Panc1 (cell line): ENCODE results near the gene OLIG2. TPM values are rescaled to one million over a fixed set of nuclear protein-coding genes. Genes with fewer than 3 reads are reported as not detected.

Experiments used
- ATAC-seq: fragments of 200-7000 bp; cut with Tn5 transposase; 2 replicates; pipeline ENCODE4 v1.9.1; 2020; ENCODE audit warnings: mild to moderate bottlenecking, moderate library complexity
- Bru-seq: library from RNA; stranded (reverse); fragments of 400-500 nt; gene quantifications from one replicate; lab custom pipeline; 2021; lab: Mats Ljungman, UMichigan
- BruChase-seq, 2 experiments: library from RNA; stranded (reverse); fragments of 400-500 nt; gene quantifications; one replicate each; lab custom pipeline; 2021; lab: Mats Ljungman, UMichigan
- BruUV-seq: library from RNA; stranded (reverse); fragments of 400-500 nt; replicated peaks from 2 replicates; lab custom pipeline; 2021; lab: Mats Ljungman, UMichigan
- CTCF ChIA-PET: fragments of 300-600 bp; sonication (Branson Sonifier 250); formaldehyde crosslinking; loops from one replicate; lab custom pipeline; 2022; ENCODE audit warnings: antibody characterized with exemption; lab: Charles Lee
- POLR2A ChIA-PET: fragments of 300-600 bp; sonication (Branson Sonifier 250); formaldehyde crosslinking; loops from one replicate; lab custom pipeline; 2022; ENCODE audit warnings: antibody characterized with exemption; lab: Charles Lee
- DNase-seq: peaks from one replicate; pipeline ENCODE4 v3.0.0-alpha.2; 2010; ENCODE audit warnings: low read depth, low spot score
- H3K27ac ChIP-seq: 2 replicates; pipeline ENCODE4 v1.5.1; 2011; ENCODE audit warnings: mild to moderate bottlenecking, low read length, inconsistent platforms
- H3K27me3 ChIP-seq: fragments of 200-500 bp; sonication (Bioruptor generic); 2 replicates; pipeline ENCODE4 v1.6.0; 2014; ENCODE audit warnings: low read length, inconsistent platforms; ENCODE audit not compliant: control insufficient read depth, insufficient read depth
- H3K36me3 ChIP-seq: fragments of 200-500 bp; sonication (Bioruptor generic); 2 replicates; pipeline ENCODE4 v1.5.1; 2014; ENCODE audit warnings: inconsistent platforms, mild to moderate bottlenecking, low read length, moderate library complexity; ENCODE audit not compliant: control insufficient read depth, insufficient read depth
- H3K4me1 ChIP-seq: 2 replicates; pipeline ENCODE4 v1.5.1; 2011; ENCODE audit warnings: inconsistent platforms, mild to moderate bottlenecking, low read length, moderate library complexity; ENCODE audit not compliant: control insufficient read depth, insufficient read depth
- H3K4me3 ChIP-seq, 2 experiments: 2 replicates each; pipeline ENCODE4 v1.5.1; 2011 to 2012; ENCODE audit warnings: low read depth in 2 of 2, low read length in 2 of 2, mild to moderate bottlenecking in 2 of 2, inconsistent platforms in 1 of 2, moderate library complexity in 1 of 2
- H3K9me3 ChIP-seq: fragments of 200-500 bp; sonication (Bioruptor generic); 2 replicates; pipeline ENCODE4 v1.5.1; 2014; ENCODE audit warnings: low read depth, mild to moderate bottlenecking, inconsistent platforms, low read length, moderate library complexity; ENCODE audit not compliant: control insufficient read depth, insufficient read depth
- CTCF ChIP-seq: fragments of 450-650 bp; IDR thresholded peaks from 2 replicates; pipeline ENCODE4 v1.5.1; 2017; ENCODE audit warnings: mild to moderate bottlenecking
- POLR2AphosphoS5 ChIP-seq: IDR thresholded peaks from 2 replicates; pipeline ENCODE4 v1.6.1; 2012; ENCODE audit warnings: mild to moderate bottlenecking, low read depth, low read length, moderate library complexity
- REST ChIP-seq, 2 experiments: IDR thresholded peaks; 2 replicates each; pipeline ENCODE4 v1.6.1; 2011 to 2012; ENCODE audit warnings: low read depth in 2 of 2, control low read depth in 1 of 2, low read length in 1 of 2, mild to moderate bottlenecking in 1 of 2, moderate library complexity in 1 of 2; ENCODE audit not compliant: insufficient read depth in 1 of 2
- SIN3A ChIP-seq: IDR thresholded peaks from 2 replicates; pipeline ENCODE4 v1.6.1; 2012; ENCODE audit warnings: low read depth, mild to moderate bottlenecking, low read length, moderate library complexity, borderline replicate concordance; ENCODE audit not compliant: insufficient read depth
- TCF7L2 ChIP-seq: IDR thresholded peaks from 2 replicates; pipeline ENCODE4 v1.6.1; 2011; ENCODE audit warnings: mild to moderate bottlenecking, low read depth, low read length, inconsistent platforms
- in situ Hi-C: cut with HindIII; loops from 2 replicates; pipeline ENCODE4 v1.10.0; 2016; ENCODE audit warnings: low sequenced_read_pairs, low pct_unique_long_range_greater_than_20kb
- intact Hi-C: fragments of 100-400 bp; cut with micrococcal nuclease; formaldehyde crosslinking; loops from one replicate; pipeline ENCODE4 v1.10.0; 2022; ENCODE audit not compliant: unreplicated experiment
- long read RNA-seq: library from polyadenylated mRNA; unstranded; transcript quantifications from one replicate; pipeline ENCODE4 v2.0.0, GENCODE V29; 2021; ENCODE audit not compliant: unreplicated experiment
- polyA plus RNA-seq: library from polyadenylated mRNA; unstranded; fragments of >200 nt; gene quantifications from one replicate; pipeline ENCODE4 v1.2.1, GENCODE V29; 2012; ENCODE audit warnings: missing spikeins; ENCODE audit not compliant: insufficient read length
- total RNA-seq: library from RNA; stranded (reverse); gene quantifications from one replicate; pipeline ENCODE4 v1.2.1, GENCODE V29; 2021; ENCODE audit not compliant: unreplicated experiment

OLIG2 gene
- total RNA-seq (not detected), Bru-seq, nascent RNA (not detected), BruChase-seq, experiment 1, labeled RNA remaining after a 2-hour chase (not detected), BruChase-seq, experiment 2, labeled RNA remaining after a 6-hour chase (not detected)
- polyA plus RNA-seq = not detected
- long read RNA-seq = 0 reads

GRCh38 chr21:33025489-33026442, at the start of gene OLIG2:
OLIG2 (plus strand) TSS chr21:33025935; CDS start chr21:33026863, 928 bp downstream.
- no peak within 1 kb of the TSS for H3K27ac ChIP-seq
- H3K9me3 ChIP-seq = no peaks in the 10 kb centered on the region
- H3K27me3 ChIP-seq = peaks cover 4% of the 10 kb centered on the region; the same call in 1 of the 2 replicates
- no peaks in the 10 kb centered on the region for H3K36me3 ChIP-seq
- no peak for TF ChIP-seq SIN3A
- no peak for TF ChIP-seq POLR2AphosphoS5
- no peak for TF ChIP-seq TCF7L2
- no peak for TF ChIP-seq CTCF
- TF ChIP-seq REST (IDR thresholded peaks at IDR 0.05; ENCODE audit: insufficient read depth in 1 of 2, low read depth in 2 of 2, low read length in 1 of 2) = no peak
- BruUV-seq = no TSS peak
- no peak within 1 kb of the TSS for H3K4me3 ChIP-seq
- H3K4me1 ChIP-seq = no peaks in the 10 kb centered on the region
- ATAC-seq = no peak
- CTCF ChIA-PET = interaction anchor here (0.5 kb wide), 1 partner anchor 356 kb away, joined by 7 read pairs; no protein-coding TSS in a partner anchor
- DNase-seq = no peak
- POLR2A ChIA-PET = interaction anchor here (0.5 kb wide), 1 partner anchor 380 kb away, joined by 8 read pairs; no protein-coding TSS in a partner anchor
- in situ Hi-C loops = no loop called here
- intact Hi-C loops = no loop called here

GRCh38 chr21:32976791-32977190, 48.9 kb upstream of the OLIG2 start:
- H3K27ac ChIP-seq = no peak overlapping the region
- intact Hi-C loops (no loop called here), in situ Hi-C loops (no loop called here)
- H3K9me3 ChIP-seq = no peaks in the 10 kb centered on the region
- ChIA-PET CTCF (no interaction called here), POLR2A (no interaction called here)
- DNase-seq = no peak
- no peak overlapping the region for H3K4me3 ChIP-seq
- no peaks in the 10 kb centered on the region for H3K36me3 ChIP-seq
- peaks cover 8% of the 10 kb centered on the region for H3K27me3 ChIP-seq
- ATAC-seq = no peak
- TF ChIP-seq CTCF = no peak
- no peak for TF ChIP-seq TCF7L2
- no peak for TF ChIP-seq POLR2AphosphoS5
- TF ChIP-seq REST (IDR thresholded peaks at IDR 0.05; ENCODE audit: insufficient read depth in 1 of 2, low read depth in 2 of 2, low read length in 1 of 2) = no peak
- no peak for TF ChIP-seq SIN3A
- no peaks in the 10 kb centered on the region for H3K4me1 ChIP-seq
- BruUV-seq = no TSS peak
